Transverse colon (tissue), 4 donors: ENCODE measurements around the gene GPC5.

Experiments used
- CTCF ChIP-seq, 5 experiments: fragments of 200-600 bp in 3 of 5; fragments of 450-650 bp in 2 of 5; sonication (generic) in 3 of 5; IDR thresholded peaks; 1 replicate in 2 of 5; 2 replicates in 3 of 5; pipeline ENCODE4 v1.5.1; 2016 to 2017; ENCODE audit warnings: antibody characterized with exemption in 5 of 5, inconsistent platforms in 3 of 5, mild to moderate bottlenecking in 2 of 5, moderate library complexity in 1 of 5
- EP300 ChIP-seq: sonication (generic); formaldehyde crosslinking; IDR thresholded peaks from one replicate; pipeline ENCODE4 v1.6.1; 2017; ENCODE audit warnings: antibody characterized with exemption, low read depth
- POLR2A ChIP-seq: fragments of 450-650 bp; IDR thresholded peaks from one replicate; pipeline ENCODE4 v1.6.1; 2016; ENCODE audit warnings: antibody characterized with exemption, mild to moderate bottlenecking, moderate library complexity
- POLR2AphosphoS5 ChIP-seq, 3 donors: sonication (generic); formaldehyde crosslinking; IDR thresholded peaks; one replicate each; pipeline ENCODE4 v1.6.1; 2016; ENCODE audit warnings: antibody characterized with exemption in 3 of 3

- TF ChIP-seq CTCF (IDR thresholded peaks at IDR 0.05) (no peak), POLR2A (no peak), EP300 (no peak), POLR2AphosphoS5 (IDR thresholded peaks at IDR 0.05) (no peak)
Observed at GRCh38 chr13:92668157-92668556, 1269.7 kb downstream of the GPC5 start.
